Astrocyte of the spinal cord (primary cell): ENCODE results near the gene SH3RF1.

Source experiments
- DNase-seq: peaks from one replicate; pipeline ENCODE4 v3.0.0; 2011; ENCODE audit warnings: low read depth, low spot score
- H3K4me3 ChIP-seq: 2 replicates; pipeline ENCODE4 v1.5.1; 2011; ENCODE audit warnings: low read depth, mild to moderate bottlenecking, low read length, moderate library complexity
- CTCF ChIP-seq: IDR thresholded peaks from 2 replicates; pipeline ENCODE4 v1.5.1; 2012; ENCODE audit warnings: low read depth, mild to moderate bottlenecking, low read length, inconsistent platforms
- in situ Hi-C: cut with HindIII; loops from 2 replicates; pipeline ENCODE4 v1.10.0; 2017; ENCODE audit warnings: low sequenced_read_pairs

SH3RF1 gene

GRCh38 chr4:169050284-169050683 lies 220.5 kb downstream of the SH3RF1 start:
- TF ChIP-seq CTCF: no peak
- no peak overlapping the region for H3K4me3 ChIP-seq
- no peak for DNase-seq
- in situ Hi-C loops: no loop called here

- H3K4me3 ChIP-seq: no peak overlapping the region
- no peak for TF ChIP-seq CTCF
- DNase-seq: no peak
- in situ Hi-C loops: no loop called here
These were observed 221.8 kb downstream of the SH3RF1 start for GRCh38 chr4:169048868-169049414.

GRCh38 chr4:169047956-169048355 lies 222.8 kb downstream of the SH3RF1 start:
- TF ChIP-seq CTCF: no peak
- in situ Hi-C loops: no loop called here
- no peak overlapping the region for H3K4me3 ChIP-seq
- DNase-seq: no peak

- in situ Hi-C loops: no loop called here
- TF ChIP-seq CTCF: peak; percentile 20
- no peak overlapping the region for H3K4me3 ChIP-seq
- no peak for DNase-seq
These were observed 224.7 kb downstream of the SH3RF1 start for GRCh38 chr4:169045862-169046584.

GRCh38 chr4:169044714-169045447 lies 225.9 kb downstream of the SH3RF1 start:
- no peak overlapping the region for H3K4me3 ChIP-seq
- in situ Hi-C loops: no loop called here
- DNase-seq: no peak
- TF ChIP-seq CTCF: no peak
